WERI-Rb-1 (cell line): Measurements from ENCODE around the gene PTPRG.

Source experiments
- DNase-seq: peaks from one replicate; pipeline ENCODE4 v3.0.0-alpha.2; 2020
- H3K27ac ChIP-seq: fragments of 250-450 bp; sonication (Bioruptor Pico); 2 replicates; pipeline ENCODE4 v1.5.1; 2020; ENCODE audit warnings: mild to moderate bottlenecking, moderate library complexity
- H3K27me3 ChIP-seq: fragments of 250-450 bp; sonication (Bioruptor Pico); 2 replicates; pipeline ENCODE4 v1.5.1; 2021; ENCODE audit warnings: mild to moderate bottlenecking, low read depth, moderate library complexity; ENCODE audit not compliant: insufficient read depth, severe bottlenecking
- H3K36me3 ChIP-seq: fragments of 250-450 bp; sonication (Bioruptor Pico); 2 replicates; pipeline ENCODE4 v1.5.1; 2020; ENCODE audit warnings: mild to moderate bottlenecking, moderate library complexity
- H3K4me3 ChIP-seq: 2 replicates; pipeline ENCODE4 v1.5.1; 2011; ENCODE audit warnings: low read depth, mild to moderate bottlenecking, control low read depth, low read length
- H3K9me3 ChIP-seq: fragments of 250-450 bp; sonication (Bioruptor Pico); 2 replicates; pipeline ENCODE4 v1.5.1; 2021; ENCODE audit warnings: mild to moderate bottlenecking, moderate library complexity; ENCODE audit not compliant: severe bottlenecking
- TF ChIP-seq, protein P1 (sequence below): IDR thresholded peaks from 2 replicates; pipeline ENCODE4 v1.5.1; 2011; ENCODE audit warnings: low read depth, mild to moderate bottlenecking, control low read depth, inconsistent platforms, low read length

PTPRG gene

DNA sequence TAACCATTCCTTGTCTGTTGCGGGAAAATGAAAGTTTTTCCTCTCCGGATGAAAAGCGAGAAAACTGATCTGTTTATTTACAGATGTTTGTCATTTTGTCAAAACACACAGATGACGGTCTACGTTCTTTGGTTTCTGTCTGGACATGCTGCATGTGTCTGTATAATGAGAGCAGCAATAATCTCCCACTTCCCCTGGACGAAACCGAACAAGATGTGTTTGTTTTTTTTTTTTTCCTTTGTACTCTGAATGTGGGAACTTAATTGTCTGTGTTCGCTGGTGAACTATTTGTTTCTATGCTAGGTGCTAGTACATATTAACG lies 33.6 kb downstream of the PTPRG start:
- Histone ChIP-seq H3K36me3 (peaks cover under 1% of the 10 kb centered on the region; the same call in 1 of the 2 replicates), H3K27ac (no peak overlapping the region), H3K9me3 (no peaks in the 10 kb centered on the region), H3K27me3 (no peaks in the 10 kb centered on the region), H3K4me3 (no peak overlapping the region)
- TF ChIP-seq, protein P1, sequence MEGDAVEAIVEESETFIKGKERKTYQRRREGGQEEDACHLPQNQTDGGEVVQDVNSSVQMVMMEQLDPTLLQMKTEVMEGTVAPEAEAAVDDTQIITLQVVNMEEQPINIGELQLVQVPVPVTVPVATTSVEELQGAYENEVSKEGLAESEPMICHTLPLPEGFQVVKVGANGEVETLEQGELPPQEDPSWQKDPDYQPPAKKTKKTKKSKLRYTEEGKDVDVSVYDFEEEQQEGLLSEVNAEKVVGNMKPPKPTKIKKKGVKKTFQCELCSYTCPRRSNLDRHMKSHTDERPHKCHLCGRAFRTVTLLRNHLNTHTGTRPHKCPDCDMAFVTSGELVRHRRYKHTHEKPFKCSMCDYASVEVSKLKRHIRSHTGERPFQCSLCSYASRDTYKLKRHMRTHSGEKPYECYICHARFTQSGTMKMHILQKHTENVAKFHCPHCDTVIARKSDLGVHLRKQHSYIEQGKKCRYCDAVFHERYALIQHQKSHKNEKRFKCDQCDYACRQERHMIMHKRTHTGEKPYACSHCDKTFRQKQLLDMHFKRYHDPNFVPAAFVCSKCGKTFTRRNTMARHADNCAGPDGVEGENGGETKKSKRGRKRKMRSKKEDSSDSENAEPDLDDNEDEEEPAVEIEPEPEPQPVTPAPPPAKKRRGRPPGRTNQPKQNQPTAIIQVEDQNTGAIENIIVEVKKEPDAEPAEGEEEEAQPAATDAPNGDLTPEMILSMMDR: no peak
- no peak for DNase-seq

DNA sequence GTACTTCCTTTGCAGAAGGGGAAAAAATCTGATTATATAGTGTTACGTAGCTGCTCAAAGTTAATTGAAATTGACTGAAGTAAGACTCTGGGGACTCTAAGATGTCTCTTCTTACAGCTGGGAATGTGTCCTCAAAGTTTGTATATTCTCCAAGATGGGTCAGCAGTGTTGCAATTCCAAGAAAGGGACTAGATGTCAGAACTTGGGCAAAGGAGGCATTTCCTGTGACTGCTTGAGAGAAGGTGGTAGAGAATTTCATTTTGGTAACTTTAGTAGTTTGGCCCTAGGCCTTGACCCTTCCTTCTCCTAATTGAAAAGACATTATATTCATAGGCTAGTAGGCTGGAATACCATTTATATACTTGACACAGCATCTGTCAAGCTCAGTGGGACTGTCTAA lies 33.9 kb downstream of the PTPRG start:
- TF ChIP-seq, protein P1: no peak
- Histone ChIP-seq H3K4me3 (no peak overlapping the region), H3K27ac (no peak overlapping the region), H3K9me3 (no peaks in the 10 kb centered on the region), H3K36me3 (no peaks in the 10 kb centered on the region; the same call in 1 of the 2 replicates), H3K27me3 (no peaks in the 10 kb centered on the region)
- DNase-seq: no peak

DNA sequence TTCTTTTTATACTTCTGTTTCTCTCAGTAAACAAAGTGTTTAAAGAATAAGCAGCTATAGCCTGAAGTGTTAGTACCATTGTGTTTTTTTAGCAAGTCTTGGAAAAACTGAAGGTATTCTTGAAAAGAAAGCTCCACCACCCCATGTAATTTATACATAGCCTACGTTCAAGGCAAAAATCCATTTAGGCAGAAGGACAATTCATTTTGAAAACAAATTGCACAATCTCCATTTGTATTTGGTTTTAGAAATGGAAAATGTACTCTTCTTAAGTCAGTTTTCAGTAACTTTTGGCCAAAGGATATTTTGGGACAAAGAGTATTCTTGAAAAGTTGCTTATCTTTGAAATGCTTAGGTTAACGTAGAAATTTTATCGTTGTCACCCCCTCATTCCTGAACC lies 34.5 kb downstream of the PTPRG start:
- Histone ChIP-seq H3K27ac (no peak overlapping the region), H3K9me3 (no peaks in the 10 kb centered on the region), H3K4me3 (no peak overlapping the region), H3K27me3 (no peaks in the 10 kb centered on the region), H3K36me3 (no peaks in the 10 kb centered on the region; the same call in 1 of the 2 replicates)
- DNase-seq: no peak
- TF ChIP-seq, protein P1: no peak

DNA sequence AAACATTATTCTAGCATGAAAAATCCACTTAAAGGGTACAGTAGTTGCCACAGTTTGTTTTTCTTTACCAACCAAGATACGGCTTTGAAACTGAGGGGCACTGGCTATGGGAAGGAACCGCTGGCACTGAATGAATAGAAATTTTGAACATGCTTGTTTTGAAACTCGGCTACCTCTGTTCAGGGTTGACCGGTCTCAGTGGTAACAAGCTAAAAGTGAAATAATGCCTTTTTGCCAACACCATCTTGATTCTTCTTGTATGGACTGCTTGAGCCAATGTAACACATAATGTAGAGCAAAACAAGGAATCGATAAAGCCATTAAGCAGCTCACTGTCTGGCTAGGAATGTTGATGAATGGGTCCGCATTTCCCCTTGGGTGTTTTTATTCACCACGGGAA lies 36.5 kb downstream of the PTPRG start:
- Histone ChIP-seq H3K36me3 (peaks cover 3% of the 10 kb centered on the region), H3K27ac (no peak overlapping the region), H3K4me3 (no peak overlapping the region), H3K27me3 (no peaks in the 10 kb centered on the region), H3K9me3 (no peaks in the 10 kb centered on the region)
- TF ChIP-seq, protein P1: no peak
- no peak for DNase-seq

DNA sequence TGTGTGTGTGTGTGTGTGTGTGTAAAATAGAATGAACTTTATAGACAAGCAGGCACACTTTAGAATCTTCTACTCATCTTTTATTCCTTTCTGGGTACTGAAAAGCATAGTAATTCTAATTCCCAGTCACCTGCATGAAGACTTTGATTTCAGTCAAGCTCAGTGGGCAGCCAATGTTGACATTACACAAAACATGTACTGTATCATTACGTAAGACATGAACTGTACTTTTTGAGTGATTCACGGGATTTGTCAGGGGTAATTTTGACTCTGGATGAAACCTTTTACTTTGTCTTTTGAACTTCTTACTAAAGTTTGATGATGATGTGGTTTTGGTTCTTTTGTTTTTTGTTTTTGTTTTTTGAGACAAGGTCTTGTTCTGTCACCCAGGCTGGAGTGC lies 38.8 kb downstream of the PTPRG start:
- H3K4me3 ChIP-seq: no peak overlapping the region
- DNase-seq: no peak
- peaks cover 11% of the 10 kb centered on the region for H3K36me3 ChIP-seq
- TF ChIP-seq, protein P1: no peak
- no peak overlapping the region for H3K27ac ChIP-seq
- no peaks in the 10 kb centered on the region for H3K27me3 ChIP-seq
- H3K9me3 ChIP-seq: no peaks in the 10 kb centered on the region

DNA sequence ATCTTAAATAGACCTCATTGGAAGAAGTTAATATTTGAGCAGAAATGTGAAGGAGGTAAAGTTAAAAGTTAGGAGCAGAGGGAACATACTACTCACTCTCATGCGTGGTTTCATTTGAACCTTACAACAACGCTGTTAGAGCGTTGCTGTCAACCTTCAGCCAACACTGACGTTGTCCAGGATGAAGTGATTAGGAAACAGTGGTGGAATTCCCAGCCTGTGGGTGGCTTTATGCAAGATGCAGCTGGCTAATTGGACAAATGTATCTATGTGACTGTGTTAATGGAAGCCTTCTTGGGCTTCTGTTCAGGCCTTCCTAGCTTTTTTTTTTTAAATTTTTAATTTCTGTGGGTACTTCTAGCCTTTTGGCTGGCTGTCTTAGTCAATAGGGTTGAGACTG lies 40.5 kb downstream of the PTPRG start:
- Histone ChIP-seq H3K27ac (no peak overlapping the region), H3K9me3 (no peaks in the 10 kb centered on the region), H3K36me3 (peaks cover 24% of the 10 kb centered on the region), H3K27me3 (no peaks in the 10 kb centered on the region), H3K4me3 (no peak overlapping the region)
- no peak for DNase-seq
- TF ChIP-seq, protein P1: no peak
